K562 (cell line): ENCODE measurements around the gene CELF4. TPM values are rescaled to one million over a fixed set of nuclear protein-coding genes. Genes with fewer than 3 reads are reported as not detected.

ENCODE experiments used
- ATAC-seq: fragments of 200-7000 bp; cut with Tn5 transposase; 3 replicates; pipeline ENCODE4 v1.9.1; 2020; ENCODE audit warnings: moderate library complexity
- BruUV-seq: library from RNA; stranded (reverse); fragments of 400-500 nt; replicated peaks from 2 replicates; lab custom pipeline; 2021; lab: Mats Ljungman, UMichigan
- CTCF ChIA-PET: fragments of 300-600 bp; formaldehyde crosslinking; extraction: SDS; loops from one replicate; lab custom pipeline; 2021; ENCODE audit warnings: low intra/inter-chr PET ratio; lab: Yijun Ruan, JAX
- POLR2A ChIA-PET: fragments of 300-600, 350-650 bp; sonication (Branson Sonifier 250); formaldehyde crosslinking; extraction: SDS; loops from one replicate; lab custom pipeline; 2021; ENCODE audit warnings: antibody characterized with exemption, inconsistent platforms; lab: Yijun Ruan, JAX
- DNase-seq, 4 experiments: peaks; one replicate each; pipeline versions ENCODE4 v3.0.0 to v3.0.0-alpha.2; 2011 to 2018; ENCODE audit warnings: low spot score in 3 of 4, mixed read lengths in 3 of 4; ENCODE audit errors: extremely low read depth in 1 of 4
- FAIRE-seq: peaks from 2 replicates; lab custom pipeline; 2011; peaks lifted over from hg19 to GRCh38; lab: Jason Lieb, UNC
- H2AFZ ChIP-seq: 2 replicates; pipeline ENCODE4 v1.6.0; 2011; ENCODE audit warnings: low read depth, low read length, control low read depth, inconsistent platforms
- H3K27ac ChIP-seq: fragments of 200-600 bp; 3 replicates; pipeline ENCODE4 v1.8.0; 2011; ENCODE audit warnings: low read depth, mild to moderate bottlenecking, control low read depth, inconsistent platforms, low read length, moderate library complexity, mixed read lengths; ENCODE audit errors: extremely low read depth
- H3K27me3 ChIP-seq, 2 experiments: fragments of 300-600 bp in 1 of 2; 2 replicates in 1 of 2; 3 replicates in 1 of 2; pipeline versions ENCODE4 v1.6.0 to v1.8.0; 2011; ENCODE audit warnings: inconsistent platforms in 2 of 2, low read length in 2 of 2, mild to moderate bottlenecking in 1 of 2, mixed read lengths in 1 of 2, moderate library complexity in 1 of 2; ENCODE audit not compliant: control insufficient read depth in 2 of 2, insufficient read depth in 2 of 2
- H3K36me3 ChIP-seq: fragments of 300-600 bp; 3 replicates; pipeline ENCODE4 v1.8.0; 2011; ENCODE audit warnings: mild to moderate bottlenecking, low read length, inconsistent platforms; ENCODE audit not compliant: control insufficient read depth, insufficient read depth
- H3K4me1 ChIP-seq, 2 experiments: fragments of 200-600 bp in 1 of 2; replicated peaks in 1 of 2; 2 replicates in 1 of 2; 3 replicates in 1 of 2; pipeline versions ENCODE4 v1.5.1 to v1.8.0; 2011; ENCODE audit warnings: inconsistent platforms in 2 of 2, low read length in 2 of 2, mild to moderate bottlenecking in 1 of 2, mixed read lengths in 1 of 2, moderate library complexity in 1 of 2; ENCODE audit not compliant: control insufficient read depth in 2 of 2, insufficient read depth in 2 of 2
- H3K4me2 ChIP-seq: 2 replicates; pipeline ENCODE4 v1.6.1; 2011; ENCODE audit warnings: low read length, control low read depth, inconsistent platforms, mixed read lengths; ENCODE audit not compliant: insufficient read depth
- H3K4me3 ChIP-seq: fragments of 200-600 bp; sonication (generic), shearing (Covaris generic); 2 replicates; pipeline ENCODE4 v1.5.1; 2016; ENCODE audit warnings: control low read depth, inconsistent platforms
- H3K79me2 ChIP-seq: fragments of 200-600 bp; 3 replicates; pipeline ENCODE4 v1.8.0; 2011; ENCODE audit warnings: low read length, inconsistent platforms; ENCODE audit not compliant: control insufficient read depth, insufficient read depth
- H3K9ac ChIP-seq, 2 experiments: 2 replicates each; pipeline versions ENCODE4 v1.6.0 to v1.6.1; 2011; ENCODE audit warnings: low read depth in 2 of 2, low read length in 2 of 2, control low read depth in 1 of 2, inconsistent platforms in 1 of 2, mild to moderate bottlenecking in 1 of 2, mixed read lengths in 1 of 2; ENCODE audit not compliant: insufficient read depth in 1 of 2
- H3K9me1 ChIP-seq: one replicate; pipeline ENCODE4 v1.6.0; 2011; ENCODE audit warnings: inconsistent platforms, mild to moderate bottlenecking, low read length, moderate library complexity; ENCODE audit not compliant: control insufficient read depth, insufficient read depth
- H3K9me3 ChIP-seq: replicated peaks from 2 replicates; pipeline ENCODE4 v1.5.1; 2011; ENCODE audit warnings: low read depth, low read length, inconsistent platforms; ENCODE audit not compliant: control insufficient read depth, insufficient read depth
- H4K20me1 ChIP-seq: replicated peaks from 2 replicates; pipeline ENCODE4 v1.6.1; 2011; ENCODE audit warnings: low read length, inconsistent platforms, mixed read lengths; ENCODE audit not compliant: control insufficient read depth, insufficient read depth
- C11orf30 ChIP-seq: fragments of 450-650 bp; IDR thresholded peaks from 2 replicates; pipeline ENCODE4 v1.6.1; 2016; ENCODE audit warnings: low read depth, mild to moderate bottlenecking
- CTBP1 ChIP-seq: fragments of 450-650 bp; IDR thresholded peaks from 2 replicates; pipeline ENCODE4 v1.6.1; 2016; ENCODE audit warnings: borderline replicate concordance
- DNMT1 ChIP-seq: fragments of 450-650 bp; IDR thresholded peaks from 2 replicates; pipeline ENCODE4 v1.6.1; 2016; ENCODE audit warnings: antibody characterized with exemption, mild to moderate bottlenecking
- EP300 ChIP-seq: IDR thresholded peaks from 2 replicates; pipeline ENCODE4 v1.6.1; 2012; ENCODE audit warnings: low read length, improper control_type of control experiment
- ETV1 ChIP-seq: fragments of 450-650 bp; conservative IDR thresholded peaks from 2 replicates; pipeline ENCODE4 v1.6.1; 2016; ENCODE audit warnings: missing genetic modification characterization, control low read depth, low read depth, missing compliant biosample characterization
- FOXP1 ChIP-seq: sonication (generic); formaldehyde crosslinking; IDR thresholded peaks from 2 replicates; pipeline ENCODE4 v1.8.0; 2022; ENCODE audit warnings: mild to moderate bottlenecking, missing genetic modification reagents
- HDGF ChIP-seq: fragments of 450-650 bp; IDR thresholded peaks from 2 replicates; pipeline ENCODE4 v1.6.1; 2016
- SRSF1 ChIP-seq: fragments of 200-400 bp; formaldehyde crosslinking; IDR thresholded peaks from 2 replicates; pipeline ENCODE4 v1.6.1; 2017; ENCODE audit warnings: mild to moderate bottlenecking, low read depth, low read length, moderate library complexity
- ZNF384 ChIP-seq: IDR thresholded peaks from 2 replicates; pipeline ENCODE4 v1.6.1; 2012; ENCODE audit warnings: low read depth, low read length, improper control_type of control experiment
- WGBS: fragments of 100-300 bp; shearing (Covaris generic); methylation state at CpG from one replicate; pipeline ENCODE4 v1.1.6; 2016; ENCODE audit warnings: low coverage, mixed read lengths; ENCODE audit not compliant: insufficient coverage; ENCODE audit errors: missing lambda C conversion rate; 5-methylcytosine and 5-hydroxymethylcytosine counted together
- in situ Hi-C: fragments of 300-500 bp; cut with MboI; formaldehyde crosslinking; loops from 4 replicates; pipeline ENCODE4 v1.15.0; 2018; ENCODE audit warnings: inconsistent platforms, mixed read lengths
- intact Hi-C: fragments of 100-400 bp; cut with micrococcal nuclease; formaldehyde crosslinking; loops from 2 replicates; pipeline ENCODE4 v1.14.2; 2022
- polyA plus RNA-seq, 8 experiments: library from polyadenylated mRNA; depleted of rRNA in 4 of 8; stranded (reverse) in 5 of 8; unstranded in 3 of 8; fragments of >200 nt; fragmentation: Nextera tagmentation in 2 of 8; fragmentation: Illumina TruSeq in 1 of 8; extraction: Ambion mirVana in 2 of 8; extraction: Trizol in 1 of 8; gene quantifications; 2 replicates each; pipeline versions ENCODE4 v1.2.1 to v1.2.3, GENCODE V29; 2011 to 2014; ENCODE audit warnings: inconsistent platforms in 1 of 8, missing spikeins in 1 of 8
- total RNA-seq, 7 experiments: library from RNA; depleted of rRNA in 6 of 7; stranded (reverse); fragments of >200 nt in 6 of 7; fragmentation: Illumina TruSeq in 2 of 7; extraction: Trizol in 2 of 7; gene quantifications; 2 replicates each; pipeline versions ENCODE4 v1.2.1 to v1.2.3, GENCODE V29; 2011 to 2021; ENCODE audit warnings: low replicate concordance in 1 of 7
- TF ChIP-seq, protein P1 (sequence below): fragments of 450-650 bp; IDR thresholded peaks from one replicate; pipeline ENCODE4 v1.6.1; 2018; ENCODE audit warnings: mild to moderate bottlenecking, moderate library complexity; ENCODE audit not compliant: partially characterized antibody
- TF ChIP-seq, protein P2 (sequence below): sonication (generic); formaldehyde crosslinking; IDR thresholded peaks from 2 replicates; pipeline ENCODE4 v1.8.1; 2023; ENCODE audit warnings: mild to moderate bottlenecking, missing genetic modification reagents
- TF ChIP-seq, protein P3 (sequence below): sonication (generic); formaldehyde crosslinking; IDR thresholded peaks from 2 replicates; pipeline ENCODE4 v1.8.0; 2023; ENCODE audit warnings: missing genetic modification reagents, mild to moderate bottlenecking, borderline replicate concordance

Gene CELF4
- total and polyA plus RNA-seq, 9 of the 15 experiments (the other 6 are each of a cell fraction or from before 2014, with no cell fraction given), result 0.04 to 0.24 (median 0.07) TPM; not detected in 3

DNA sequence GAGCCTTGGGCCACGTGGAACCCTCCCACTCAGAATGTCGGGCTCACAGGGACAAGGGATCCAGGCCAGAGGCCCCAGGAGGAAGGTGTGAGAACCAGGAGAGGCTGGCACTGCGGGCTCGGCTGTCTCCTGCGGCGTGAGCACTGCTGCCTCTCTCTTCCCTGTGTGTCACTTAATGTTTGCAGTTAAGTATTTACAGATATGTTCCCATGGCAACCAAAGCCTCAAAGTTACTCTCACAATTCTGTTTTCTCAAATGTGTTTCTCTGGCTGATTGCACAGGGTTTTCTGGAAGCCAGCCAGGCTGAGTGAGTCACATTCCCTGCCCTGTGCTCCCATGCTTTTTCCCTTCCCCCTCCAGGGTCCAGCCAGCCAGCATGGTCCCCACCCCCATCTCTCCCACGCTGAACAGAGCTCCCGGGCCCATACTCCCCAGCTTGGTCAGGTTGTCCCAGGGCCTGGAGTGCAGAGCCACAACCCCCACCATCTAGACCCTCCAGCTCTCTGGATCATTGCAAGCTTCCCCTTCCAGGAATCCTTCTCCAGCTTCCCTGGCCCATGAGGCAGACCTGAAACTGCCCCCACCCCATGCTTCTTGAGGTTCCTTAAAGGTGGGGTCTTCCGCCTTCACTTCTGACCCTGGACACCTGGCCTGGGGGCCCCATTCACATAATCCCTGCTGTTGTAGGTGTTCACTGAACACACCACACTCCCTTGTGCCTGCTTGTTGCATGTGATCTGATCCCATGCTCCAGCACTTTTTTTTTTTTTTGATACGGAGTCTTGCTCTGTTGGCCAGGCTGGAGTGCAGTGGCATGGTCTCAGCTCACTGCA lies 265.9 kb downstream of the CELF4 start:
- peaks cover 16 to 19% of the 10 kb centered on the region in 2 experiments for H3K4me1 ChIP-seq
- no peak overlapping the region for H3K4me3 ChIP-seq
- no peaks in the 10 kb centered on the region for H3K36me3 ChIP-seq
- DNase-seq (peak; percentile 79 to 89 (median 85)), ATAC-seq (peak; percentile 69), FAIRE-seq (peak; percentile 93)
- intact Hi-C loops (loop anchor here (10.0 kb wide), 1 partner anchor 355 kb away; no protein-coding TSS in a partner anchor), in situ Hi-C loops (no loop called here)
- POLR2A ChIA-PET, result no interaction called here
- H3K9ac ChIP-seq, result peak overlapping the region in 1 of 2 experiments; percentile 70; a peak in 2 of 4 replicates
- BruUV-seq, result no TSS peak
- H3K27ac ChIP-seq, result no peak overlapping the region
- peak overlapping the region; percentile 46; the same call in 1 of the 2 replicates for H2AFZ ChIP-seq
- no peaks in the 10 kb centered on the region for H3K9me3 ChIP-seq
- peaks cover 3% of the 10 kb centered on the region for H3K9me1 ChIP-seq
- no peaks in the 10 kb centered on the region for H3K79me2 ChIP-seq
- H3K4me2 ChIP-seq, result no peak overlapping the region
- H4K20me1 ChIP-seq, result 0 out of 2 replicates have a peak, but pooled peaks cover 5% of the 10 kb centered on the region
- H3K27me3 ChIP-seq, result peaks cover 0 to 5% of the 10 kb centered on the region in 2 experiments; a peak in 1 of 5 replicates
- CTCF ChIA-PET, result interaction anchor here (0.5 kb wide), 1 partner anchor 238 kb away, joined by 4 read pairs; no protein-coding TSS in a partner anchor
- 13% methylated on average over 10 of the region's 10 CpGs for WGBS
- TF ChIP-seq FOXP1 (no peak), ZNF384 (no peak), CTBP1 (peak; percentile 30; the same call in 1 of the 2 replicates), ETV1 (tag) (no peak), HDGF (no peak), DNMT1 (no peak), C11orf30 (no peak), EP300 (peak; percentile 47; the same call in 1 of the 2 replicates), SRSF1 (no peak)
- TF ChIP-seq, protein P1, sequence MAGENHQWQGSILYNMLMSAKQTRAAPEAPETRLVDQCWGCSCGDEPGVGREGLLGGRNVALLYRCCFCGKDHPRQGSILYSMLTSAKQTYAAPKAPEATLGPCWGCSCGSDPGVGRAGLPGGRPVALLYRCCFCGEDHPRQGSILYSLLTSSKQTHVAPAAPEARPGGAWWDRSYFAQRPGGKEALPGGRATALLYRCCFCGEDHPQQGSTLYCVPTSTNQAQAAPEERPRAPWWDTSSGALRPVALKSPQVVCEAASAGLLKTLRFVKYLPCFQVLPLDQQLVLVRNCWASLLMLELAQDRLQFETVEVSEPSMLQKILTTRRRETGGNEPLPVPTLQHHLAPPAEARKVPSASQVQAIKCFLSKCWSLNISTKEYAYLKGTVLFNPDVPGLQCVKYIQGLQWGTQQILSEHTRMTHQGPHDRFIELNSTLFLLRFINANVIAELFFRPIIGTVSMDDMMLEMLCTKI, result no peak
- TF ChIP-seq, protein P2, sequence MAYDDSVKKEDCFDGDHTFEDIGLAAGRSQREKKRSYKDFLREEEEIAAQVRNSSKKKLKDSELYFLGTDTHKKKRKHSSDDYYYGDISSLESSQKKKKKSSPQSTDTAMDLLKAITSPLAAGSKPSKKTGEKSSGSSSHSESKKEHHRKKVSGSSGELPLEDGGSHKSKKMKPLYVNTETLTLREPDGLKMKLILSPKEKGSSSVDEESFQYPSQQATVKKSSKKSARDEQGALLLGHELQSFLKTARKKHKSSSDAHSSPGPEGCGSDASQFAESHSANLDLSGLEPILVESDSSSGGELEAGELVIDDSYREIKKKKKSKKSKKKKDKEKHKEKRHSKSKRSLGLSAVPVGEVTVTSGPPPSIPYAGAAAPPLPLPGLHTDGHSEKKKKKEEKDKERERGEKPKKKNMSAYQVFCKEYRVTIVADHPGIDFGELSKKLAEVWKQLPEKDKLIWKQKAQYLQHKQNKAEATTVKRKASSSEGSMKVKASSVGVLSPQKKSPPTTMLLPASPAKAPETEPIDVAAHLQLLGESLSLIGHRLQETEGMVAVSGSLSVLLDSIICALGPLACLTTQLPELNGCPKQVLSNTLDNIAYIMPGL (CRISPR knock-in tag), result no peak
- TF ChIP-seq, protein P3, sequence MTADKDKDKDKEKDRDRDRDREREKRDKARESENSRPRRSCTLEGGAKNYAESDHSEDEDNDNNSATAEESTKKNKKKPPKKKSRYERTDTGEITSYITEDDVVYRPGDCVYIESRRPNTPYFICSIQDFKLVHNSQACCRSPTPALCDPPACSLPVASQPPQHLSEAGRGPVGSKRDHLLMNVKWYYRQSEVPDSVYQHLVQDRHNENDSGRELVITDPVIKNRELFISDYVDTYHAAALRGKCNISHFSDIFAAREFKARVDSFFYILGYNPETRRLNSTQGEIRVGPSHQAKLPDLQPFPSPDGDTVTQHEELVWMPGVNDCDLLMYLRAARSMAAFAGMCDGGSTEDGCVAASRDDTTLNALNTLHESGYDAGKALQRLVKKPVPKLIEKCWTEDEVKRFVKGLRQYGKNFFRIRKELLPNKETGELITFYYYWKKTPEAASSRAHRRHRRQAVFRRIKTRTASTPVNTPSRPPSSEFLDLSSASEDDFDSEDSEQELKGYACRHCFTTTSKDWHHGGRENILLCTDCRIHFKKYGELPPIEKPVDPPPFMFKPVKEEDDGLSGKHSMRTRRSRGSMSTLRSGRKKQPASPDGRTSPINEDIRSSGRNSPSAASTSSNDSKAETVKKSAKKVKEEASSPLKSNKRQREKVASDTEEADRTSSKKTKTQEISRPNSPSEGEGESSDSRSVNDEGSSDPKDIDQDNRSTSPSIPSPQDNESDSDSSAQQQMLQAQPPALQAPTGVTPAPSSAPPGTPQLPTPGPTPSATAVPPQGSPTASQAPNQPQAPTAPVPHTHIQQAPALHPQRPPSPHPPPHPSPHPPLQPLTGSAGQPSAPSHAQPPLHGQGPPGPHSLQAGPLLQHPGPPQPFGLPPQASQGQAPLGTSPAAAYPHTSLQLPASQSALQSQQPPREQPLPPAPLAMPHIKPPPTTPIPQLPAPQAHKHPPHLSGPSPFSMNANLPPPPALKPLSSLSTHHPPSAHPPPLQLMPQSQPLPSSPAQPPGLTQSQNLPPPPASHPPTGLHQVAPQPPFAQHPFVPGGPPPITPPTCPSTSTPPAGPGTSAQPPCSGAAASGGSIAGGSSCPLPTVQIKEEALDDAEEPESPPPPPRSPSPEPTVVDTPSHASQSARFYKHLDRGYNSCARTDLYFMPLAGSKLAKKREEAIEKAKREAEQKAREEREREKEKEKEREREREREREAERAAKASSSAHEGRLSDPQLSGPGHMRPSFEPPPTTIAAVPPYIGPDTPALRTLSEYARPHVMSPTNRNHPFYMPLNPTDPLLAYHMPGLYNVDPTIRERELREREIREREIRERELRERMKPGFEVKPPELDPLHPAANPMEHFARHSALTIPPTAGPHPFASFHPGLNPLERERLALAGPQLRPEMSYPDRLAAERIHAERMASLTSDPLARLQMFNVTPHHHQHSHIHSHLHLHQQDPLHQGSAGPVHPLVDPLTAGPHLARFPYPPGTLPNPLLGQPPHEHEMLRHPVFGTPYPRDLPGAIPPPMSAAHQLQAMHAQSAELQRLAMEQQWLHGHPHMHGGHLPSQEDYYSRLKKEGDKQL (CRISPR knock-in tag), result no peak
